Glomerular visceral epithelial cell (primary cell): ENCODE measurements around the gene SLC26A2.
"Not testable (repeated sequence)": the region's sequence is repeated elsewhere in the genome, so short reads cannot be mapped to it uniquely, and the experiment has no call there.

ENCODE experiments used
- DNase-seq: peaks from one replicate; pipeline ENCODE4 v3.0.0-alpha.2; 2016; ENCODE audit errors: extremely low spot score

Gene SLC26A2

DNA sequence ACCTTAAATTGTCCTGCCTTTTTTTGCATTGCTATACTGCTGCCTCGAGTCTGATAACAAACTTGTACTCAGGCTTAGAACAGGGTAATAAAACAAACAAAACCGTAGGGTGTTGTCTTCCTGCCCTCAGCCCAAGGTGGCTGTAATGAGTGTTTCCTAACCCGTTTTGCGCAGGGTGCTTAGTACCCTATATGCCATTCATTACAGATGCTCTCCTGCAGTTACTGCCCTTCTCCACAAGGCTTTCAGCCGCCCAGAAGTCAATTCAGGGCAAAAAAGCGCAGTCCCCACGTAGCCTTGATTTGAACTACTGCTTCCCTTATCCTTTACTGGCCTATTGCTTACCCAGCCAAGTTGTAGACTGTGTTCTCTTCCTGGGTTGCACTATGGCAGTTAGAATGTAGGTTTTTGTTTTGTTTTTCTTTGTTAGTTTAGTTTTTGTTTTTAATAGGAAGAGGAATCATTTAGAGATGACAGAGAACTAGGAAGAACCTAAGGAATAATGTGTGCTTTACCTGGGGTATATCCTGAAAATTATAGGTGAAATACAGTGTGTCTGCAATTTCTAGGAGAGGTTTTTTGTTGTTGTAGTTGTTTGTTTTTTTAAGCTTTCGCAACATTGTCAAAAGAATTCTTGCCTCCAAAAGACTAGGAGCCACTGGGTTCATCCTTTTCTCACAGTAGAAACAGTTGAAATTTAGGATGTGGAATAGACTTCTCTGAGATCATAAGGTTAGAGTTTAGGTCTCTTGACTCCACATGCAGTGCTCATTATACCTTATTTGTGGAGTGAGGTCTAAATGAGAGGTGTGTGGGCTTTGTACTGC lies 41.3 kb downstream of the SLC26A2 start:
- peak; percentile 78 for DNase-seq

GRCh38 chr5:150006318-150006717 lies 45.8 kb downstream of the SLC26A2 start:
- no peak for DNase-seq

DNA sequence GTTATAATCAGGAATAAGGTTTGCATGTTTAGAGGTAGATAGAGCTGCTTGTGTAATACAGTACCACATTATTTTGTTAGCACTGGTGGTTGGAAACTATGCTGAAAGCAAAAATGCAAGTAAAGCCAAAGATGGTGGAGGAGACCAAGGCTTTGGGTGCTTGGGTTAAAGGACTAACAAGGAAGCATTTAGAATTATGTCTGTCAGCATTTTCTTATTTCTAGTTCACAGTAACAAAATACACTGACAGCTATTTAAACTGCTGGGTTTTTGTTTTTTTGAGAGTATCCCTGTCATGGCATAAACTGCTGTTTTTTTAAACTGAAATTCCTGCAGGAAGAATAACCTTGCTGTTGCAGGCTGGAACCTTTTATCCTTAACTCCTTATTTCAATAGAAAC lies 46.5 kb downstream of the SLC26A2 start:
- DNase-seq, result no peak

- no peak for DNase-seq
Measured at GRCh38 chr5:150009671-150010387, 49.3 kb downstream of the SLC26A2 start.

- no peak for DNase-seq
Measured at GRCh38 chr5:150013931-150014330, 53.4 kb downstream of the SLC26A2 start.

DNA sequence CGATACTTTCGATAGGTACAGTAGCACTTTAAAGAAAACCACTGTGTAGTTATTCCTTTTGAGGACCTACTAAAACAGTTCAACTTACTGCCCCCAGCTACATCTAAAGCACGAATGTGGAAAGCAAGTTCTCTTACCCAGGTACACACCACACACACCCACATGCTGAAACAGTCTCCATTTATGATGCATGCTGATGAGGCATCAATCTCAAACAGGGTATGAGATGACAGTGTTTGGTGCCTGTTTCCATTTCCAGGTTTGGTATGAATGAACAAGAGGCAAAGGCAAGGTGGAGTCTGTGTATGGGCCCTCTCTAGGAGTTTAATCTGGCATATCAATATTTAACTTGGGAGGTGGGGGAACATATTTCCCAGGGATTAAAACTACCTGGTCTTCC lies 53.9 kb downstream of the SLC26A2 start:
- no peak for DNase-seq

DNA sequence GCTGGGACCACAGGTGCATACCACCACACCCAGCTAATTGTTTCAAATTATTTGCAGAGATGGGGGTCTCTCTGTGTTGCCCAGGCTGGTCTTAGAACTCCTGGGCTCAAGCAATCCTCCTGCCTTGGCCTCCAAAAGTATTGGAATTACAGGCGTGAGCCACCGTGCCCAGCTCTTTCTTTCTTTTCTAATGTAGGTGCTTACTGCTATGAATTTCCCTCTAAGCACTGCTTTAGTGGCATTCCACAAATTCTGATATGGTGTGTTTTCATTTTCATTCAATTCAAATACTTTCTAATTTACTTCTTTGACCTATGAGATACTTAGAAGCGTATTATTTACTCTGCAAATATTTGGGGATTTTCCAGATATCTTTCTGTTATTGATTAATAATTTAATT lies 54.9 kb downstream of the SLC26A2 start:
- no peak for DNase-seq

DNA sequence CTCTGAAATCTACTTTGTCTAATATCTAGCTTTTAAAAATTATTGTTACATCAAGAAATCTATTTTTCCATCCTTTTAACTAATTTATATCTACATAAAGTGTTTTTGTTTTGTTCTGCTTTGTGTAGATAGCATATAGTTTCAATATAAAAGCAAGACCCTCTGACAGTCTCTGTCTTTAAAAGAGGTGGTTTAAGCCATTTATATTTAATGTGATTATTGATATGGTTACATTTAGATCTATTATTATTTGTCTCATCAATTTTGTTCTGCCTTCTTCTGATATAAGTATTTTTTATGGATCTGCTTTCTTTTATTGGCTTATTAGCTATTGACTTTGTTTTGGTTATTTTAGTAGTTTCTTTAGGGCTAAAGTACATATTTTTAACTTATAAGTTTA lies 56.0 kb downstream of the SLC26A2 start:
- DNase-seq, result no peak

GRCh38 chr5:150017226-150018005 lies 56.9 kb downstream of the SLC26A2 start:
- no peak for DNase-seq

DNA sequence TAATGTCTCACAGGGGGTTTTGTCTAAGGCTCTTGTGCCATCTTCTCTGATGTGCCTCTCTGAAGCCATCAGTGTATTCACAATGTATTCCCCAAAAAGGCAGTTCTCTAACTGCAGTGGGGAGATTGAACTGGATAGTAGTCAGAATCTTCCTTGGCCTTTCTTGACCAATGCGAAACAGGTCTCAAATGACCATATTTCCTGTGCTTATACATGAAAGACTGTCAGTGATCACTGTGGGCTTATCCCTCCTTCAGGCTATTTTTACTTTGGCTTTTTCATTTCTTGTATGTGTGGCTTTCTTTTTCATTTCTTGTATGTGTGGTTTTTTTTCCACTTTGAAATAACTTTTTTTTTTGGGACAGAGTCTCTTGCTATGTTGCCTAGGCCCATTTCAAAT lies 59.7 kb downstream of the SLC26A2 start:
- DNase-seq, result no peak

DNA sequence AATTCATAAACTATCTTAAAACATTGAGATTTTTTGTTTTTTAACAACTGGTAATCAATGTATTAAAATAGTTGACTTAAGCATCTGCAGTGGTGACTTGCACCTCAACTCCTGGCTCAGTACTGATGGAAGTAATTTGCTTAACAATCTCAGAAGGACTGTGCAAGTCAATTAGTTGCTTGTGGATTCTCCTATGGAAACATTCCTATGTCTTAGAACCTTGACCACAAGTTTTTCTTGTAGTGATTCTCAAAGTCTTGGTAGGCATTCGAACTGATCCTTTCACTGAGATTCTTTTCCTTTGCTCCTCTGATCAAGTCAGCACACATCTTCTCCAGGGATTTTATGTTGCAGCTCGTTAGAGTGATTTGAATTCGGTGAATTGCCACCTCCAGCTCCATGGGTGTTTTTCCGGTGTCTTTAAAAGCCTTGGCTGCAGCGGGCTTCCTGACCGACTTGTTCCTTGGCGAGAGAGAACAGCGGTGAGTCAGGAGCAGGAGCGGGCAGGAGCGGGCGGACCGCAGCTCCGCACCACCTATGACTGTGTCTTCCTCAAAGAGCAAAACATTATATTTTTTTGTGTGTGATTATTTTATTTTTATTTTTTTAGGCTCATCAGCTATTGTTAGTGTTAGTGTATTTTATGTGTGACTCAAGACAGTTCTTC lies 61.1 kb downstream of the SLC26A2 start:
- peak; percentile 84 for DNase-seq

DNA sequence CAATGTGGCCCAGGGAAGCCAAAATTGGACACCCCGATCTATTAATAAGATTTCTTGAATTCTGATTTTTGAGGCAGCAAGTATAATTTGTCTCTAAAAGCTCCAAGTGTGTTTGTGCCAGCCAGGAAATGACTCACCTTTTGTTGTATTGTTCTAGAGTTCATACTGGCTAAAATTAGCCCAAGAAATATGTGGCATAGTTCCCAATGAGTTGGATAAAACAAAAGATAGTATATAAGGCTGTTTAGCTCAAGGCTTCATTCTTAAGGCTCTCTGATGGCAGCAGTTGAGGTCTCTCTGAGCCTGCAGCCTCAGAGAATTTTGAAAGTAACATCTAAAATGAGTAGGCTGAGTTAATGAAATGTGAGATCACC lies 61.6 kb downstream of the SLC26A2 start:
- peak; percentile 75 for DNase-seq

GRCh38 chr5:150022681-150023080 lies 62.1 kb downstream of the SLC26A2 start:
- DNase-seq, result peak; percentile 34

DNA sequence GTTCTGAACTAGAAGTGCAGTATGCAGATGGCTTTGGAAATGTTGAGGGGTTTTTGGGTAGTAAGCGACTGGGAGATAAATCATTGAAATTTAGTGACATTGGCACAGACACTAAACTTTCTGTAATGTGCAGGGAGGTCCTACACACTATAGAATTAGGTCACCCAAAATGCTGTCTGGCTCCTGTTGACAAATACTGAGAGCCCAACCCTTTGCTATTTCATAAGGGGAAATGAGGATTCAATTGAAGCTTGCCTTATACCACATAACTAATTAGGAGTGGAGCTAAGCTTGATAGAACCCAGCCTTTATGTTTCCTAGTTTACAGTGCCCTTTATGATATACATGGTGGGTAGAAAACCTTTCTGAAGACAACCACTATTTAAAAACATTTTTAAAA lies 62.6 kb downstream of the SLC26A2 start:
- no peak for DNase-seq

DNA sequence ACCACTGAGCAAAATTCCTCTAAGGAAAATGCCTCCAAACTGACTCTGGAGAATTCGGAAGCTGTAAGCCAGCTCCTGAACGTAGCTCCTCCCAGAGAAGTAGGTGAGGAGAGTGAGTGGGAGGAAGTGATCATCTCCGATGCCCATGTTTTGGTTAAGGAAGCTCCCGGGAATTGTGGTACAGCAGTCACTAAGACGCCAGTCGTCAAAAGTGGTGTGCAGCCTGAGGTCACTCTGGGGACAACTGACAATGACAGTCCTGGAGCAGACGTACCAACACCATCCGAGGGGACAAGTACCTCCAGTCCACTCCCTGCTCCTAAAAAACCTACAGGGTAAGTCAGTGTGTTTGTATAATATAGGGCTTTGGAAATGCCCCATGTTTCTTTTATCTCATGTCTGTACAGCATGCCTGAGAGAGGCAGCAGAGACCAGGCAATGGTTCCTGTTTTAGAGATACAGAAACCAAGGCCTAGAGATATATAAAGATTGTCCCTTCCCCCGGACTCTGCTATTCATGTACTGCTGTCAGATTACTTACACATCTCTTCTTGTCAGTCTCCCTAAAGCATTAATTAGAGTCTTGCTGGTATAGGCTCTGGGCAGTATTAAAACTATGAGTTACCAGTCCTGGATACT lies 63.9 kb downstream of the SLC26A2 start:
- DNase-seq, result no peak

GRCh38 chr5:150026682-150027172 lies 66.2 kb downstream of the SLC26A2 start:
- no peak for DNase-seq

- DNase-seq, result not testable (repeated sequence)
Measured at GRCh38 chr5:150028047-150028446, 67.5 kb downstream of the SLC26A2 start.

- DNase-seq, result no peak
Measured at GRCh38 chr5:150033334-150033733, 72.8 kb downstream of the SLC26A2 start.

- peak; percentile 74 for DNase-seq
Measured at GRCh38 chr5:150034662-150035061, 74.1 kb downstream of the SLC26A2 start.

DNA sequence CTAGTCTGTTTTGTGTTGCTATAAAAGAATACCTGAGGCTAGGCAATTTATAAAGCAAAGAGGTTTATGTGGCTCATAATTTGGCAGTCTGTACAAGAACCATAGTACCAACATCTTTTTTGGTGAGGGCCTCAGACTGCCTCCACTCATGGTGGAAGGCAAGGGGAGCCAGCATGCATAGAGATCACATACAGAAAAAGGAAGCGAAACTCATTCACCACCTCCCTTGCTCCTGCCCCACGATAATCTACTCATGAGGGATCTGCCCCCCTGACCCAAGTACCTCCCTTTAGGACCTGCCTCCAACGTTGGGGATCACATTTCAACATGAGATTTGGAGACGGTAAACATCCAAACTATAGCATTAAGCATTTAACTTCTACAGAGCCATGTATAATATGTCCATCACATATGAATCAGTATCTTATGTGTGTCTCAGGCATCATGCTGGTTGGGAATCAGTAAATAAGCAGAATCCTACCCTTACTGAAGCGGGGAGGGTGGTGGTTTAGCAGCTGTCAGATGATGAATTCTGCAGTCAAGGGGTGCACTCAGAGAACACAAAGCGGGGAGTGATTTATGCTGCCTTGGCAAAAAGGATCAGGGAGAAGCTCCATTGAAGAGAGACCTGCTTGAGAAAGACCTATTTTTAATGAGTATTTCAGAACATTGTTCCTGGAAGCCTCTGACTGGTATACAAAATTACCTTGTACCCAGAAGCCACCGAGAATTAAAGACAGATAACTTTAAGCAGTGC lies 74.8 kb downstream of the SLC26A2 start:
- no peak for DNase-seq

- peak; percentile 98 for DNase-seq
Measured at GRCh38 chr5:150036513-150036912, 76.0 kb downstream of the SLC26A2 start.
